LNCAP (cell line): ENCODE results near the gene TP53.
A peak's percentile ranks its signal among the peaks of the same experiment; 100 is the strongest.

ENCODE experiments used
- CTCF ChIP-seq: fragments of 450-650 bp; IDR thresholded peaks from 2 replicates; pipeline ENCODE4 v1.5.1; 2017; ENCODE audit warnings: mild to moderate bottlenecking

Gene TP53

GRCh38 chr17:7684851-7685532 lies 2.3 kb downstream of the TP53 start:
- TF ChIP-seq CTCF, result no peak

GRCh38 chr17:7677388-7678067 lies 9.8 kb downstream of the TP53 start:
- no peak for TF ChIP-seq CTCF

GRCh38 chr17:7676533-7676932 lies 10.8 kb downstream of the TP53 start:
- no peak for TF ChIP-seq CTCF

- TF ChIP-seq CTCF, result no peak
Observed at GRCh38 chr17:7674934-7675333, 12.4 kb downstream of the TP53 start.

GRCh38 chr17:7673239-7673638 lies 14.1 kb downstream of the TP53 start:
- TF ChIP-seq CTCF, result peak; percentile 67

- TF ChIP-seq CTCF, result no peak
Observed at GRCh38 chr17:7668482-7668881, 18.8 kb downstream of the TP53 start.

GRCh38 chr17:7667656-7668406 lies 19.5 kb downstream of the TP53 start:
- no peak for TF ChIP-seq CTCF
